Hindlimb muscle (tissue), 1 donor: ENCODE data around the gene TNFRSF18. TPM values are rescaled to one million over a fixed set of nuclear protein-coding genes. Genes with fewer than 3 reads are reported as not detected.

Experiments used
- DNase-seq: peaks from one replicate; pipeline ENCODE4 v3.0.0-alpha.2; 2013
- polyA plus RNA-seq: library from polyadenylated mRNA; unstranded; fragments of 120-200 nt; gene quantifications from one replicate; pipeline ENCODE4 v1.2.1, GENCODE V29; 2013; ENCODE audit not compliant: insufficient read length

The TNFRSF18 gene
- polyA plus RNA-seq, 1 donor, result 4.1 TPM

GRCh38 chr1:1240822-1241587, 34.6 kb upstream of the TNFRSF18 start:
- DNase-seq, result no peak

- DNase-seq, result no peak
These were observed 33.9 kb upstream of the TNFRSF18 start for GRCh38 chr1:1240348-1240732.

- no peak for DNase-seq
These were observed 33.4 kb upstream of the TNFRSF18 start for GRCh38 chr1:1239614-1240347.

- no peak for DNase-seq
These were observed 32.8 kb upstream of the TNFRSF18 start for GRCh38 chr1:1239227-1239613.

- no peak for DNase-seq
These were observed 32.3 kb upstream of the TNFRSF18 start for GRCh38 chr1:1238702-1239178.

- DNase-seq, result no peak
These were observed 31.7 kb upstream of the TNFRSF18 start for GRCh38 chr1:1237874-1238701.

GRCh38 chr1:1236945-1237873, 30.8 kb upstream of the TNFRSF18 start:
- no peak for DNase-seq

GRCh38 chr1:1236176-1236763, 29.9 kb upstream of the TNFRSF18 start:
- DNase-seq, result no peak

GRCh38 chr1:1235016-1235744, 28.8 kb upstream of the TNFRSF18 start:
- DNase-seq, result no peak

GRCh38 chr1:1234180-1234808, 27.9 kb upstream of the TNFRSF18 start:
- DNase-seq, result no peak

GRCh38 chr1:1233567-1233892, 27.1 kb upstream of the TNFRSF18 start:
- no peak for DNase-seq

- no peak for DNase-seq
These were observed 26.6 kb upstream of the TNFRSF18 start for GRCh38 chr1:1232796-1233566.

GRCh38 chr1:1232208-1232795, 25.9 kb upstream of the TNFRSF18 start, which contains the start of gene B3GALT6:
TSS of gene B3GALT6 (plus strand) at chr1:1232237. CDS start at chr1:1232279, 42 bp downstream.
- no peak for DNase-seq

GRCh38 chr1:1231400-1232207, 25.2 kb upstream of the TNFRSF18 start, which contains the start of gene SDF4:
TSS of gene SDF4 (minus strand) at chr1:1232001. CDS start at chr1:1228772, 3,229 bp downstream.
- DNase-seq, result peak; percentile 98

GRCh38 chr1:1230656-1231399, 24.4 kb upstream of the TNFRSF18 start:
- DNase-seq, result no peak

GRCh38 chr1:1229770-1230169, 23.4 kb upstream of the TNFRSF18 start:
- no peak for DNase-seq

- no peak for DNase-seq
These were observed 22.4 kb upstream of the TNFRSF18 start for GRCh38 chr1:1228596-1229321.
